GM19023 (cell line): Measurements from ENCODE around the gene AGBL4.

Experiments used
- ATAC-seq: cut with Tn5 transposase; IDR thresholded peaks from one replicate; pipeline ENCODE4 v1.9.1; 2021; ENCODE audit warnings: mild to moderate bottlenecking, moderate library complexity; ENCODE audit not compliant: unreplicated experiment

The AGBL4 gene

DNA sequence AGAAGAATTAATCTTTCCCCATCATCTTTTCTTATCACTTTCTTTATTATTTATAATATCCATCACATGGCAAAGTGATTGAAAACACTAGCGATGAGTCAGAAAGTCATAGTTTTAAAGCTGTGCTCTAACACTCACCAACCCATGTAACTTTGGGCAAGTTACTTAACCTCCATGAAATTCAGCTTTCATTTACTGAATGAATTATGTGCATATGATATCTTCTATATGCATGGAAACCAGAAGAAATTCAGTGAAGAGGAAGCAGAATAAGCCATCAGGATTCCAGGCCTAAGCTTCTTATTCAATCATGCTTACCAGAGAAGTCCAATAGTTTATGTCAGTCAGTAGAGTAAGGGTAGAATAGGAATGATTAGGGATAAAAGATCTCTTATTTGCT lies 300.1 kb downstream of the AGBL4 start:
- ATAC-seq, result no peak

DNA sequence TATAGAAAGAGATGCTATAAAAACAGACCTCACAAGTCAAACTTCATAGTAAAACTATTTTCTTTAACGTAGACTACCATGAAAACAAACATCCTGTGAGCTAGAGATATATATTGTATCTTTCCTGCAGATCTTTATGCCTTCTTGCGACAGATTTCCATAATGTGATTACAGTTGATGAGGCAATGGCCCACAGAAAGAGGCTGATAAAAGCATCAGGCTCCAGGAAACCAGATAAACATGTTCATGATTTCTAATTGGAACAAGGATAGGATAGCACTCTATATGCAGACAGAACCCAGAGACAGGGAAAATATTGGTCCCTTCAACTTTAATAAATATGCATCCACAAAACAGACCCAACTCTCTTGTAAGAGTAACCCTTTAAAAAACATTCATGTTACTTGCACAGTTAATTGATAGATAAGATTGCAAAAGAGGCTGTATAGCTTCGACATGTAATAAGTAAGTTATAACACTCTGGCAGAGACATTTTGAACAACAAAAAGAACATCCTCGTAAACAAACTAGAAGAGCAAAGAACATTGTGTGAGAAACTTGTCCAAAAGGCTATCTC lies 329.4 kb downstream of the AGBL4 start:
- ATAC-seq, result no peak

DNA sequence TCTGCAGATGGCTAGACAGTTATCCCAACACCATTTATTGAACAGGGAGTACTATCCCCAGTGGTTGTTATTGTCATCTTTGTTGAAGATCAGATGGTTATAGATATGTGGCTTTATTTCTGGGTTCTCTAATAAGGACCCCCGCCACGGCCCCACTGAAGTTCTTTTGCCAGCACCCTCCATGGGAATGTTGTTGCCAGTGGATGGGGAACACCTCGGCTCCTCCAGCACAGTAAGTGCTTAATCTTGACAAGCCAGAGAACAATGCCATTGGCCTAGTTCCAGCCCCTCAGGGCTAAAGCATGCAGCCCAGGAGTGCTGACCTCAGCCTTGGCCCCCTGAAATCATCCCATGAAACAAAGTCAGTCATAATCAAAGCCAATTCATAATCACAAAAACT lies 337.6 kb downstream of the AGBL4 start:
- no peak for ATAC-seq

DNA sequence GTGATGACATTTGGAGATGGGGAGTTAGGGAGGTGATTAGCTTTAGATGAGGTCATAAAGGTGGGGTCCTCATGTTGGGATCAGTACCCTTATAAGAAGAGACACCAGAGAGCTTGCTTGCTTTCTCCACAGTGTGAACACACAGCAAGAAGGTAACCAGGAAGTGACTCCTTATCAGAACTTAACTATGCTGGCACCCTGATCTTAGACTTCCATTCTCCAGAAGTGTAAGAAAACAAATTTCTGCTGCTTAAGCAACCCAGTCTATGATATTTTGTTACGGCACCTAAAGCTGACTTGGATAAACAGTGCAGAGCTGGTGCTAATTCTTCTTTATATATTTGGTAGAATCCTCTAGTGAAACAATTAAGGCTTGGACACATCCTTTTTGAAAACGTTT lies 346.0 kb downstream of the AGBL4 start:
- ATAC-seq, result no peak

DNA sequence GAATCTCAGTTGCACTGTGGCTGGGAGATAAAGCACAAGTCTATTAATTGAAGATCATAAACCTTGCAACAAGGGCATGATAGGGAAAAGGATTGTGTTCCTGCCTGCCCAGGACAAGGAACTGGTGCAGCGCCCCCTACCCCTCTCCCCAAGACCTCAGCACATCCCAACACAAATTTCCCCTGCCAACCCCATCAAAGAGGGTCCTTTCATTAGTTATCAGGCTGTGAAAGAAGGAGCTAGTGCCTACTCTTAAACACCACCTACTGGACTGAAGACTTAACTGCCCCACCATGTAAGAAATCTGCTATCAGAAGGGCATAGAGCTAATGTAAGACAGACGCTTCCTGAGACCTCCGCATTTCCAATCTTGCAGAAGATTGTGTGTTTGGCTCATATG lies 372.6 kb downstream of the AGBL4 start:
- no peak for ATAC-seq

DNA sequence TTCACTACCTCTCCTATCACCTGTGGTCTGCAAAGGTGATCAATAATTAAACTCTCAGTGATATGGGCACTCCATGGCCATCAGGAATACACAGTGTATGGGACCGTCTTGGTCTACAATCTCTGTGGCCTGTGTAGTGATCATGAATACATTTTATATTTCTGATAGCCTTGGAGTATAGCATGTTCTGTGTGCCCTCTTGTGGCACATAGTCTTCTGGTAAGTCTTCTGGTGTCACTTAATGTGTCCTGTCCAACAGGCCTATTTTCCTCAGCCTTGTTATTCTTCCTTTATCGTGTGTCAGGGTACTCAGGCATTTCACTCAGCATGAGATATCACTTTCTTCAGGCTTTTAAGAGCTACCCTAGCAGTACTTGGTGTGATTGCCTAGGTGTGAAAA lies 393.6 kb downstream of the AGBL4 start:
- no peak for ATAC-seq

DNA sequence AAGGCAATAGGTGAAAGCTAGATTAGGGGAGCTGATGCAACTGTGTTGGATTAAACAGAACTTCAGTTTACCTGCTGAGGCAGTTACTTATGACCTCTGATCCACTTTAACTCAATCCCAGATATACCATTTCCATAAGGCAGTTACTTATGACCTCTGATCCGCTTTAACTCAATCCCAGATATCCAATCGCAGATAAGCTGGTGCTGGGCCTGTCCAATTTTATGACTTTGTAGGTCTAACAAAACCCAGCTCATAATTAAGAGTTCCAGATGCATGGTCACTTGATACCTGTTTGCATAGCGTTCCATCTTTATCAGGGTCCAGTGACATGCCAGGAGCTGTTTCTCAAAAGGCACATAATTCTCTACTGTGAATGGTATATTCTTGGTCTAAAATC lies 396.0 kb downstream of the AGBL4 start:
- no peak for ATAC-seq

DNA sequence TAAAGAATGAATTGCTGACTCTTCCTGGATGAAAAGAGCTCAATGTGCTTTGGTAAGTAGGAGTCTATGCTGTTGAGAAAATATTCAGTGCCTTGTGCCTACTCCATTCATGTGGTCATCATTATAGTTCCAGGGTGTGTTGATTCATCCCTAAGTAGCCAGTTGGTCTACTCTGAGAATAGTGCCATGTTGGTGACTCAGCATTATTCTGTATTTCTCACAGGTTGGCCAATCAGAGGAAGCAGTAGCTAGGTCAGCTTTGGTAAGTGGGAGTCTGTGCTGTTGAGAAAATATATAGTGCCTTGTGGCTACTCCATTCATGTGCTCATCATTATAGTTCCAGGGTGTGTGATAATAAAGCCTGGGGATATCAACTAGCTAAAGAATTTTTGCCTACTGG lies 397.3 kb downstream of the AGBL4 start:
- ATAC-seq, result no peak

DNA sequence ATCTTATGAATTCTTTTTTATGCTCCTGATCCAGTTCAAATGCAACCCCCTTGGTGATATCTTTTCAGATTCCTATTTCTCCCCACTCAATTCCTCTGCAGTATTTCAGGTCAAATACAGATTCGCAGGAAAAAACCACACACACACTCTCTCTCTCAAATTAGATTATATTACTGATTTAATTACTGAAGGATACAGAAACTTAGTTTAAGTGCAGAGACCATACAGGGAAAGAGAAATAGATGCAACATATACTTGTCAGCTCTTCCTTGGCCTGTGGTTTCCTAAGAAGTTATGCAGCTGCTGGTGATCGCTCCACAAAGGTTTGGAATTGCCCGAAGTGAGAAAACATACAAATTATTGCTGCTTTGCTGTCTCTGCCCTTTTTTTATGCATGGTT lies 400.9 kb downstream of the AGBL4 start:
- no peak for ATAC-seq

DNA sequence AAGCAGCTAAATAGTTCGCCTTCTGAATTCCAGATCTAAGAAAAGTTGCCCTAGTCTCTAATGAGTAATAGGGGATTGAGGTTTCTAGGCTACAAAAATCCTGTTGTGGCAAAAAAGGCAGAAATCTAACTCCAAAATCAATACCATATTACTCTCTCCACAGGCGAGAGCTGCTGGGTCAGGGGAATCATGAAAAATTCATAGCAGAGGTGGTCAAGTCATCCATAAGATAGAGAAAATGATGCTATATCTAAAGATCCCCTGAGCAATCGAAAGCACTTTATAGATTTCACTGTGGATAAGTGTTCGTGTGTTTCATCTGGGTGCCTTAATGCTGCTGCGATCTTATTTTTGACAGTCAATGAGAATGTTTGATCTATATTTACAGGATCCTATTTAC lies 417.7 kb downstream of the AGBL4 start:
- ATAC-seq, result no peak

DNA sequence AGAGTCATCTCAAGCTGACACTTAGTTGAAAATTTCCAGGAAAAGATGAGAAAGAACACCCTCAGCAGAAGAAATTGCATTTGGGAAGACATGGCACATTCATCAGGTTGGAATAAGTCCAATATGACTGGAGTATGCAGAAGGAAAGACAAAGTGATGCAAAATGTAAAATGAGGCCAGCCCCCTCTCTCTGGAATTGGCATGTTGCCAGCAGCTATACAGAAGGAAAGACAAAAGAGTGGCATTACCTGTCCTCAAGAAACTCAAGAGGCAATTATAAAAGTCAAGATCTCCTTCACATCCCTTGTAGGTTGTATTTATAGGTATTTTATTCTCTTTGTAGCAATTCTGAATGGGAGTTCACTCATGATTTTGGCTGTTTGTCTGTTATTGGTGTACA lies 426.3 kb downstream of the AGBL4 start:
- no peak for ATAC-seq

DNA sequence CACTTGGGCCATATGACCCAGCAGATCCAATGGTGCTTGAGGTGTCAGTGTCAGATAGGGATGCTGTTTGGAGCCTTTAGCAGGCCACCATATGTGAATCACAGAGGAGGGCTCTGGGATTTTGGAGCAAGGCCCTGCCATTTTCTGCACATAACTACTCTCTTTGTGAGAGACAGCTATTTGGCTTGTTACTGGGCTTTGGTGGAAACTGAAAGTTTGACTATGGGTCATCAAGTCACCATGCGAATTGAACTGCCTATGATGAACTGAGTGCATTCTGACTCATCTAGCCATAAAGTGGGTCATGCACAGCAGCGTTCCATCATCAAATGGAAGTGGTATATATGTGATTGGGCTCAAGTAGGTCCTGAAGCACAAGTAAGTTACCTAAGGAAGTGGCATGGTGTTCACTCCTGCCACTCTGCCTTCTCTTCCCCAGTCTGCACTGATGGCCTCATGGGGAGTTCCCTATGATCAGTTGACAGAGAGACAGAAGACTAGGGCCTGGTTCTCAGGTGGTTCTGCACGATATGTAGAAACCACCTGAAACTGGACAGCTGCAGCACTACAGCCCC lies 447.3 kb downstream of the AGBL4 start:
- no peak for ATAC-seq

DNA sequence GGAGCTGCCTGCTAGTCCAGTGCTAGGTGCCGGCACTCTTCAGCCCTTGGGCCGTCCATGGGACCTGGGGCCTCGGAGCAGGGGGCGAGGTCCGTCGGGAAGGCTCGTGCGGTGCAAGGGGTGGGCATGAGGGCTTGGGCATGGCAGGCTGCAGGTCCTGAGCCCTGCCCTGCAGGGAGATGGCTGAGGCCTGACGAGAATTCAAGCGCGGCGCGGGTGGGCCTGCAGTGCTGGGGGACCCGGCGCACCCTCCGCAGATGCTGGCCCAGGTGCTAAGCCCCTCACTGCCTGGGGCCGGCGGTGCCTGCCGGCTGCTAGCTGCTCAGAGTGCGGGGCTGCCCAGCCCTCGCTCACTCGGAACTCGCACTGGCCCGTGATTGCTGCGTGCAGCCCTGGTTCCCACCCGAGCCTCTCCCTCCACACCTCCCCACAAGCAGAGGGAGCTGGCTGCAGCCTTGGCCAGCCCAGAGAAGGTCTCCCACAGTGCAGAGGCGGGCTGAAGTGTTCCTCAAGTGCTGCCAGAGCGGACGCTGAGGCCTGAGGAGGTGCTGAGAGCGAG lies 467.0 kb downstream of the AGBL4 start:
- ATAC-seq, result no peak

DNA sequence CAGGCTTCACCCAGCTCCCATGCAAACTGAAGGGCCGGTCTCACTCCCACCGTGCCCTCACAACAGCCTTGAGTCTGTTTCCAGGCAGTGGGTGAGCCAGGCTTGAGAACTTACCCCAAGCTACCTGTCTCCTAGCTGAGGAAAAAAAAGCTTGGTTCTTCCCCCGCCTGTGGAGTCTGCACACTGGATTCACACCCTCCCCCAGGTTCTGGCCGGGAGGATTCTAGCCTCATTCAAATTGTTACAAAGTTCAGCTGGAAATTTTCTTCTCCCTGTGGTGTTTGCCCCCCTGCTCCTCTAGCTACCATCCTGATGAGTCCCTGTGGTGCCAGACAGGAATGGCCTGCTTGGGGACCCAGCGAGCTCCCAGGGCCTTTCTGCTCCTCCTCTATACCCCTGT lies 471.7 kb downstream of the AGBL4 start:
- no peak for ATAC-seq

DNA sequence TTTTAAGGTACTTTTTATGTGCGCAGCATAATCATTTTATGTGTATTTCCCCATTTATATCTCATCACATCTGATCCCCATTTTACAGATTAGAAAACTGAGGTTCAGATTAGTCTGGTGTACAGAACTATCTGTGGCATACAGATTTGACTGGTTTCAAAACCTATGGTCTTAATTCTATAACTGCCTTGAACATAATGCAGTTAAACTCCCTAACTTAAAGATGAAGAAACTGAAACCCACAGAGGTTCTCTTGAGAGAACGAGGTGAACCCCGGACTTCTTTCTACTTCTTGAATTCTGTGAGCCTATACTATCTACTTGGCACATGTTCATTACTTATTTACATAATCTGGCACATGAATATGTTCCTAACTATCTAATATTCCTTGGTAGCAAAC lies 479.1 kb downstream of the AGBL4 start:
- no peak for ATAC-seq

DNA sequence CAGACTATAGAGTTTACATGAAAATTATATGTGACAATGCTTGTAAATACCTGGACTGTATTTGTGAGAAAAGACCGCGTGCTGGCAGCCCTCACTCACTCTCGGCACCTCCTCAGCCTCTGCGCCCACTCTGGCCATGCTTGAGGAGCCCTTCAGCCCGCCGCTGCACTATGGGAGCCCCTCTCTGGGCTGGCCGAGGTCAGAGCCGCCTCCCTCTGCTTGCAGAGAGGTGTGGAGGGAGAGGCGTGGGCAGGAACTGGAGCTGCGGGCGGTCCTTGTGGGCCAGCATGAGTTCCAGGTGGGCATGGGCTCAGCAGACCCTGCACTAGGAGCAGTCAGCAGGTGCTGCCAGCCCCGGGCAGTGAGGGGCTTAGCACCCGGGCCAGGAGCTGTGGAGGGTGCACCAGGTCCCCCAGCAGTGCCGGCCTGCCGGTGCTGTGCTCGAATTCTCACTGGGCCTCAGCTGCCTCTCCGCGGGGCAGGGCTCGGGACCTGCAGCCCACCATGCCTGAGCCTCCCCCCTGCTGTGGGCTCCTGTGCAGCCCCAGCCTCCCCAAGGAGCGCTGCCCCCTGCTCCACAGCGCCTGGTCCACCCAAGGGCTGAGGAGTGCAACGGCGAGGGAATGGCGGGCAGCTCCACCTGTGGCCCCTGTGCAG lies 482.5 kb downstream of the AGBL4 start:
- no peak for ATAC-seq

DNA sequence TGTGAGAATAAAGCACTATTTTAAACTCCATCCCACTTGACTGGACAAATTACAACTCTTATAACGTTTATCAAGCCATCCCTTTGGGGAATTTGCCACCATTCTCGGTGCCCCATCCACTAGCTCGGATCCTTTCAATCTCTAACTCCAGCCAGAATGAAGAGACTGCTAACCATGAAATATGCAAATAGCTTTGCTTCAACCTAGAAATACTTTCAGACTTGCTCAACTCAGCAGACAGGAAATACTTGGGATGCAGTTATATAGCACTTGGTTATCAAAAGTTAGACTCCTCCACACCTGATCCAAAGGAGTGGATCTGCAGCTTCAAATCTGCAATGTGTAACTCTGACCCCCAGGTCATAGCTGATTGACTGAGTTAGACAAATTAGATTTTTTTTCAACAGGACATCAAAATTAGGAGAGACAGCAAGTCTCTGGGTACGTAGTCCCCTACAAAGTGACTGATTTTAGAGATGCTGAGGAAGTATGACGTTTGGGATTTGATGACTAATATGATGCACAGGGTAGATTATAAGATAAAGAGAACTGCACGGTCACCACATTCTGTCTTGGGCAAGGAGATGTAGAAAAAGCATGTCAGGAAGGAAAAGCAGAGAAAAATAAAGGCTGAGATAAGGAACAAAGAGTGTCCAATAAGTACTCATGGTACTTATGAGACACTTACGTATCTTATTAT lies 496.0 kb downstream of the AGBL4 start:
- no peak for ATAC-seq

DNA sequence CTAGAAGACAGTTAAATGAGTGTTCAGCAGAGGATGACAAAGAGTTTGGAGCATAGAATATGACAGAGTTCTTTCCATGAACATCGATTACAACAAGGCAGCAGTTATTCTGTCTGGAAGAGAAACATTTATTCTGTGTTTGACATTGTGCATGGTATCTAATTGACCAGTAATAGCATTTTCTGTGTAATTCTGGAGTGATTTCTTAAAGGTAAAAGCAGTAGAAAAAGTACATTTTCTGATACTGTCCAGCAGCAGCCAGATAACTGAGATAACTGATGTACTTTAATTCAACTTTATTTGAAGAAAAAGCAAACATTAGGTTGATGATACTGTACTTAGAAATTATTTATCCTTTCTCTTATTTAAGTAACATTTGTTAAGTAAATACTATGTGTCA lies 497.1 kb downstream of the AGBL4 start:
- ATAC-seq, result no peak

DNA sequence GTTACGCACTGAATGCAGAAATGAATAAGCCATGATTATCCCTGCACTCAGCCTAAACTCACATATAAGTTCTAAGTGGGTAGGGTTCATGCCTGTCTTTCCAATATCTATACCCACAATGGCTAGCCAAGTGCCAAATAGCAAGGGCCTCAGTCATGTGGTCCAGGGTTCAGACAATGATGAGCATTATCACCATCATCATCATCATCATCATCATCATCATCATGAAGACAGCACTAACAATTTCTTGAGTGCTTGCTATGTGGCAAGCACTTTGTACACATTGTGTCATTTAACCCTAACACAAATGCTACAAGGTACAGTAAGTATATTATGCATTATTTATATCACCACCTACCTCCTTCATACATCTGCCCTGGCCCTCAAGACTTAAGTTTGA lies 500.0 kb downstream of the AGBL4 start:
- ATAC-seq, result no peak

DNA sequence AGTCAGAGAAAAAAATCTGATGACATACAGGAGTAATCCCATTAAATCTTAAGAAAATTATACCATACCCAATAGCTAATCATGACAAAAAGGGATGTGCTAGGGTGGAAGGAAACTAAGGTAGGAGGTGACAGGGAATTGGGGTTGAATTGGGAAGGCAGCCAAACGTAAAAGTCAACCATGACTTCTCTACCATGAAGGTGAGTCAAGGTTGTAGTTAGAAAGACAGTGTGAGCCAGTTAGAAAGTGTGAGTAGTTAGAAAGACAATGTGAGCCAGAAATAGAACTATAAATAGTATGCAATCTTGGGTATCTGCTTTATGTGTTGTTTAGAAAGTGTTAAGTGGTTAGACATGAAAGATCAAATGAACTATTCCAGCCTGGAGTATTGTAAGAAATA lies 556.8 kb downstream of the AGBL4 start:
- ATAC-seq, result no peak

DNA sequence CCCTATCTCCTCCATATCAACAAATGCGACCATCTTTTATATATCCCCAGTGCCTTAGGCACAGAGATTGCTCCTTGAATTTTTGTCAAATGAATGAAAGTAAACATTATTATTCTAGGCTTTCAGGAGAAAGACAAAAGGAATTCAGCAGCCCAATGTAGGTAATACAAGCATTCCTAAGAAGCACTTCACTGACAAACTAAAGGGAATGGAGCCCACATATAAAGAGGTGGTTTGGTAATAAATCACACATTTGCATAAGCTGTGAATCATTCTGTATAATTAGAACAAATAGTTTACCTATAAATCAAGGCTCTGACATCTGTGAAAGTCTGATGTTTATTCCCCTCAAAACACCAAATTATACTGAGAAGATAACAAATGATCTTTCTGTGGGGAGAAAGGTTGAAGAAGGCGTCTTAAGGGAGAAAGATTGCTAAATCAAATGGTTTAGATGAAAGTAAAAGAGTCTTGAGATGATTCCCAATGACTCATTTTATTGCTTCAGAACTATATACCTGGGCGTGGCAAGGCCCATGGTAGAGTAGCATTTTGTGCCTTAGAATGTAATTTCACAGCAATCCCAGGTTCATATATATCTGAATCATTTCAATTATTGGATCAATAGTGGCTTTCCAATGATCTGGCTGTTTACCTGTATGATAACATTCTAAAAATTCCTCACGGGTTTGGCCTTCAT lies 558.1 kb downstream of the AGBL4 start:
- ATAC-seq, result no peak
